ENCODE results near the gene WNK1. TPM values are rescaled to one million over a fixed set of nuclear protein-coding genes. Genes with fewer than 3 reads are reported as not detected.

WNK1 gene
- total RNA-seq, 1 donor from 2014 or later, result 157 TPM

DNA sequence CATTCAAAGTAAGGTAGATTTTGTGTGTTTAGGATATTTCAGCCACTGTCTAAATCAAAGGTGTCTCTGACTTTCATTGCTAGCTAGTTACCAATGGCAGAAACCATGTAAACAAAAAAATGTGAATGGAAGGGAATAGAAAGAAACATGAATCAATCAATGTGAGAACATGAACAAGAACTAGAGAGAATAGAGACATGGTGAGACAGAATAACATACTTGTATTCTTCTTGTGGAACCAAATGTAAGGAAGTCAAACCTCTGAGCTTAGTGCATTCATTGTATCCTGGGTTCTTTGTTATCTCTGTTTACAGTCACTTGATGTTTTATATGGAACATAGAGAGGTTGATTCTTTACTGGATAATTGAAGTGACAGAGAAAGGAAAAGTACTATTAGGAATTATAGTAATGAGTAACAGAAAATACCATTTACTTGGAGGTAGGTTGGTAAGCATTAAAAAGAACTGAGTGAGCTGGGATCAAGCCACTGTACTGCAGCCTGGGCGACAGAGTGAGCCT is 2.6 kb upstream of the WNK1 start:
- FAIRE-seq, result no peak
- H3K4me1 ChIP-seq (ENCODE audit: insufficient read depth, low read length), result peaks cover 13% of the 10 kb centered on the region
- no peak overlapping the region for H3K4me2 ChIP-seq (ENCODE audit: low read length)
- Mint-ChIP-seq H3K4me3 (ENCODE audit: unreplicated experiment) (no peak overlapping the region), H3K36me3 (ENCODE audit: low read depth, unreplicated experiment) (peaks cover 2% of the 10 kb centered on the region), H3K27ac (ENCODE audit: unreplicated experiment) (peak overlapping the region; percentile 10), H3K27me3 (ENCODE audit: low read depth, unreplicated experiment) (no peaks in the 10 kb centered on the region), H3K9me3 (ENCODE audit: unreplicated experiment) (no peaks in the 10 kb centered on the region), H3K4me1 (ENCODE audit: low read depth, unreplicated experiment) (peaks cover 5% of the 10 kb centered on the region)
- DNase-seq (ENCODE audit: low read depth), result no peak
- no peaks in the 10 kb centered on the region for H3K27me3 ChIP-seq (ENCODE audit: insufficient read depth, low read length)
- H3K36me3 ChIP-seq (ENCODE audit: insufficient read depth, low read length), result no peaks in the 10 kb centered on the region
- no peak overlapping the region for H3K4me3 ChIP-seq (ENCODE audit: insufficient read depth, low read depth, low read length)
- H3K27ac ChIP-seq (ENCODE audit: low read depth, low read length), result no peak overlapping the region
- no peak overlapping the region for H2AFZ ChIP-seq (ENCODE audit: low read depth, low read length)
- peaks cover 14% of the 10 kb centered on the region for H4K20me1 ChIP-seq (ENCODE audit: insufficient read depth, low read length)
- peaks cover 21% of the 10 kb centered on the region for H3K79me2 ChIP-seq (ENCODE audit: insufficient read depth, low read length)
- TF ChIP-seq, protein P1, sequence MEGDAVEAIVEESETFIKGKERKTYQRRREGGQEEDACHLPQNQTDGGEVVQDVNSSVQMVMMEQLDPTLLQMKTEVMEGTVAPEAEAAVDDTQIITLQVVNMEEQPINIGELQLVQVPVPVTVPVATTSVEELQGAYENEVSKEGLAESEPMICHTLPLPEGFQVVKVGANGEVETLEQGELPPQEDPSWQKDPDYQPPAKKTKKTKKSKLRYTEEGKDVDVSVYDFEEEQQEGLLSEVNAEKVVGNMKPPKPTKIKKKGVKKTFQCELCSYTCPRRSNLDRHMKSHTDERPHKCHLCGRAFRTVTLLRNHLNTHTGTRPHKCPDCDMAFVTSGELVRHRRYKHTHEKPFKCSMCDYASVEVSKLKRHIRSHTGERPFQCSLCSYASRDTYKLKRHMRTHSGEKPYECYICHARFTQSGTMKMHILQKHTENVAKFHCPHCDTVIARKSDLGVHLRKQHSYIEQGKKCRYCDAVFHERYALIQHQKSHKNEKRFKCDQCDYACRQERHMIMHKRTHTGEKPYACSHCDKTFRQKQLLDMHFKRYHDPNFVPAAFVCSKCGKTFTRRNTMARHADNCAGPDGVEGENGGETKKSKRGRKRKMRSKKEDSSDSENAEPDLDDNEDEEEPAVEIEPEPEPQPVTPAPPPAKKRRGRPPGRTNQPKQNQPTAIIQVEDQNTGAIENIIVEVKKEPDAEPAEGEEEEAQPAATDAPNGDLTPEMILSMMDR (IDR thresholded peaks at IDR 0.05; ENCODE audit: insufficient read depth, low read depth, low read length), result no peak
- TF ChIP-seq EZH2 (IDR thresholded peaks at IDR 0.05; ENCODE audit: insufficient read depth, low read length), result no peak
- H3K9ac ChIP-seq (ENCODE audit: low read length), result no peak overlapping the region
- H3K9me3 ChIP-seq (ENCODE audit: insufficient read depth, low read depth, low read length), result no peaks in the 10 kb centered on the region

DNA sequence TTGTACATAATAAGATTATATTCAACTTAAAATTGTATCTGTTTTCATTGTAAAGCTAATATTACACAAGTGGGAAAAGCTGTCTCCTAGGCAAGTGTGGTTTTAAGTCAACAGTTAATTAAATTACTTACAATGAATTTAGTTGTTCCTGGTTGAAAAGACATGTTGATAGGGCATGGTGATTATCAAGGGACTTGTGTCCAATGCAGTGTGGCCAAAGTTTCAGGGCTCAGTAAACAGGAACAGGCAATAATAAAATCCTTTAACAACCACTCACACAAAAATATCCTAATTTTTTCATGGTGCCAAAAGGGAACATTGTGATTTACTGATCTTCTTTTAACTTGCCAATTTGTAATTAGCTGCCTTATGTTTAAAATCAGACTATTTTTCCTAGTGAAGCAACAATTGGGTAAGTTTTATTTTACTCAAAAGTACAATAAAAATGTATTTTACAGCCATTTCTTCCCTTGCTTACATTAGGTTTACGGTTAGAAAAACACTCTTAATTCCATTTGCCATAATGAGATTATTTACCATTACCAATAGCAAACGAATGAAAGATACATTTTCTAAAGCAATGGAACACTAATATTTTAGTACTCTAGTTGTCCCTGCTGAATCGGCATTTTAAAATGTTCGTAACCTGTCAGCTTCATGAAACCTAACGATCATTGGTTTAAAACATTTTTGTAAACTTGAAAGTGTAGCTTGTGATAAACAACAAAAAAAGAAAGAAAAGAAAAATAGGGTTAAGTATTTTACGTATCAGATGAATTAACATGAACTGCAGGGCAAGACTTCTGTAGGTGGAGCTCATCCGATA is 1.8 kb upstream of the WNK1 start:
- Histone ChIP-seq H2AFZ (ENCODE audit: low read depth, low read length) (peak overlapping the region; percentile 82), H3K9me3 (ENCODE audit: insufficient read depth, low read depth, low read length) (no peaks in the 10 kb centered on the region), H3K9ac (ENCODE audit: low read length) (peak overlapping the region; percentile 65), H3K79me2 (ENCODE audit: insufficient read depth, low read length) (peaks cover 29% of the 10 kb centered on the region), H3K4me1 (ENCODE audit: insufficient read depth, low read length) (peaks cover 15% of the 10 kb centered on the region), H3K4me3 (ENCODE audit: insufficient read depth, low read depth, low read length) (peak overlapping the region; percentile 51), H3K4me2 (ENCODE audit: low read length) (peak overlapping the region; percentile 82), H4K20me1 (ENCODE audit: insufficient read depth, low read length) (peaks cover 22% of the 10 kb centered on the region), H3K27me3 (ENCODE audit: insufficient read depth, low read length) (no peaks in the 10 kb centered on the region), H3K27ac (ENCODE audit: low read depth, low read length) (peak overlapping the region; percentile 60), H3K36me3 (ENCODE audit: insufficient read depth, low read length) (no peaks in the 10 kb centered on the region)
- peak overlapping the region; percentile 13 for H3K27ac Mint-ChIP-seq (ENCODE audit: unreplicated experiment)
- H3K36me3 Mint-ChIP-seq (ENCODE audit: low read depth, unreplicated experiment), result peaks cover 2% of the 10 kb centered on the region
- H3K9me3 Mint-ChIP-seq (ENCODE audit: unreplicated experiment), result no peaks in the 10 kb centered on the region
- H3K4me3 Mint-ChIP-seq (ENCODE audit: unreplicated experiment), result no peak overlapping the region
- no peak for TF ChIP-seq EZH2 (IDR thresholded peaks at IDR 0.05; ENCODE audit: insufficient read depth, low read length)
- TF ChIP-seq, protein P1 (IDR thresholded peaks at IDR 0.05; ENCODE audit: insufficient read depth, low read depth, low read length), result no peak
- no peaks in the 10 kb centered on the region for H3K27me3 Mint-ChIP-seq (ENCODE audit: low read depth, unreplicated experiment)
- DNase-seq (ENCODE audit: low read depth) (no peak), FAIRE-seq (no peak)
- peaks cover 5% of the 10 kb centered on the region for H3K4me1 Mint-ChIP-seq (ENCODE audit: low read depth, unreplicated experiment)

Data from astrocyte (in vitro differentiated cells and primary cell).